ENCODE measurements around the gene PDZRN3. TPM values are rescaled to one million over a fixed set of nuclear protein-coding genes. Genes with fewer than 3 reads are reported as not detected.

Gene PDZRN3
- total RNA-seq, 1 donor from 2014 or later, result 37.9 TPM

- DNase-seq (ENCODE audit: low spot score), result no peak
- no peak for ATAC-seq
- intact Hi-C loops (cut with DNase I), result no loop called here
Observed at GRCh38 chr3:73342077-73342476, 282.7 kb downstream of the PDZRN3 start.

GRCh38 chr3:73341272-73341935 lies 283.3 kb downstream of the PDZRN3 start:
- DNase-seq (ENCODE audit: low spot score), result no peak
- intact Hi-C loops (cut with DNase I), result no loop called here
- ATAC-seq, result no peak

DNA sequence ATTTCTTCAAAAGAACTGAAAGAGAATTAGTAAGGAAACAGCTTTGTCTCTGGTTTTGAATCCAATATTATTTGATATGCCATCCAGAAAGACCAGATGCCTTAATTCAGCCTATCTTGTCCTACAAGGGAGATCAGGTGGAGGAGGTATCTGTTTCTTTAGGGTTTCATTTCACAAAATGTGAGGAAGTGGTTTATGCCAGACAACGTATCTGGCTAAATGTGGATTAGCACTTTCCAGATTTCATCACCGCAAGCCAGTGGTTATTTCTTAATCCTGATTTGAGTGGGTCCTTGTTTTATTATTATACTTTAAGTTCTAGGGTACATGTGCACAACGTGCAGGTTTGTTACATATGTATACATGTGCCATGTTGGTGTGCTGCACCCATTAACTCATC lies 292.2 kb downstream of the PDZRN3 start:
- intact Hi-C loops (cut with DNase I), result no loop called here
- DNase-seq (ENCODE audit: low spot score), result no peak
- no peak for ATAC-seq
